ENCODE data around the gene JAG2.

JAG2 gene

DNA sequence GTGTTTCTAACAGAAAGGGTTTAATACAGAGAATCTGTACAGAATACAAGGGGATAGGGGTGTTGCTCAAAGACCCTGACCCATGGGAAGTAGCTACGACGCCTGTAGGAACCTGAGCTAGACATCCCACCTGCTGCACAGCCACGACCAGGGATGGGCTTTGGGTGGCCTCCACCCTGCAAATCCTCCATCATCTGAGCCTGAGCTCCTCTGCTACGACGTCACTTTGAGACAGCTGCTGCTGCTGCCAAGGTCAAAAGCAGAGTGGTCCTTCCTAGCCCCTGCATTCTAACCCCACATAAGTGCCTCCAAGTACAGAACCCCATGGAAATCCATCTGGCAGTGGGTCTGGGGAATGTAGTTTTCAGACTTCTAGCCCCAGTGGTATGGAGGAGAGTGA, 43.8 kb downstream of the JAG2 start:
- no peak for DNase-seq (ENCODE audit: low read depth)
- no peak for TF ChIP-seq CTCF (IDR thresholded peaks at IDR 0.05; ENCODE audit: control insufficient read depth, insufficient read depth, low read depth, low read length, missing control alignments)

DNA sequence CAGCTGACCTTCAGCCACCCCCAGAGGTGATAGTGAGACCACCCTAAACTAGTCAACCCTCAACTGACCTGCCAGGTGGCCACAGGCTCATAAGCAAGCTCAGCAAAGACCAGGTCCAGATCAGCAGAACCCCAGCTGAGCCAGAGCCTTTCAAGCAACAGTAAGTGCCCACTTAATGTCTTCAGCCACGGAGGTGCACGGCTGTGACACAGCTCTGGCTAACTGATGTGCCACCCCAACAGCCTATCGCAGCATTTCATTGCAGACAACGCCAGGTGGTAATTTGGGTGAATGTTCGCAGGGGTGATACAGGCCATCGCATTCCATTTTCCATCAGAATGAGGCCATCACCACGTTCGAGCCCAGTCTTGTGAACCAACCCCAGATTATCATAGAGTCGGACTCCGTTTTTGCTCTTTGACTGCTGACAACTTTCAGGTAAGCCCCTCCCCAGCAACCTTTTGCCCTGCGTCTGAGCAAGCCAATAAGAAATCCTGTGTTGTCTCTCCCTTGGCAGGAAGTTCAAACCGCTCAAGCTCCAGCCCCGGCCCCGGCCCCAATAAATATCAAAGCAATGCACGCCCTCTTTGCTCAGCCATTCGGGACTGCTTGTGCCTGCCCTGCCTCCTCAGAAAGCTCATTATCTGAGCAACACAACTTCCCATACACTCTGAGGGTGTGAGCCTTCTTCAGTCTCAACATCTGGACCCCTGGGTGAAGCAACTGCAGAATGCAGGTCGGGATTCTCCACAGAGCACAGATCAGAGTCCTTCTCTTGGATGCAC, 44.4 kb downstream of the JAG2 start:
- H3K4me3 ChIP-seq (ENCODE audit: control insufficient read depth, low read depth, low read length): no peak overlapping the region
- no peak for DNase-seq (ENCODE audit: low read depth)
- TF ChIP-seq CTCF (IDR thresholded peaks at IDR 0.05; ENCODE audit: control insufficient read depth, insufficient read depth, low read depth, low read length, missing control alignments): no peak

More for the DNA sequence above, 43.8 kb downstream of the JAG2 start:
- no peak overlapping the region for H3K4me3 ChIP-seq (ENCODE audit: control insufficient read depth, low read depth, low read length)

DNA sequence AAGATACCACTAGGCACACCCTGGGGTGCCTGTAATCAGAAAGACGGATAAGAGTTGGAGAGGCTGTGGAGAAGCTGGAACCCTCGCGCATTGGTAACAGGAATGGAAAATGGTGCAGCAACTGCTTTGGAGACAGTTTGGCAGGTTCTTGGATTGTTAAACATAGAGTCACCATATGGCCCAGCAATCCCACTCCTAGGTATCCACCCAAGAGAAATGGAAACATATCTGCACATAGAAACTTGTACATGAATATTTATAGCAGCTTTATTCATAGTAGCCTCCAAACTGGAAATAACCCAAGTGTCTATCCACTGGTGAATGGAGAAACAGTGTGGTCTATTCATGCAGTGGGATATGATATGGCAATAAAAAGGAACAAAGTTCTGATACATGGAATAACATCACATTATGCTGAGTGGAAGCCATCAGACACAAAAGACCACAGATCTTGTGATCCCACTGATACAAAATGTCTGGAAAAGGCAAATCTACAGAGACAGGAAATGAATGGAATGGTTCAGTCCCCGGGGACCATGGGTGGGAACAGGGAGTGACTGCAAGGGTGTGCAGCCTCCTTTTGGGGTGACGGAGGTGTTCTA, 45.4 kb downstream of the JAG2 start:
- no peak for TF ChIP-seq CTCF (IDR thresholded peaks at IDR 0.05; ENCODE audit: control insufficient read depth, insufficient read depth, low read depth, low read length, missing control alignments)
- no peak for DNase-seq (ENCODE audit: low read depth)
- H3K4me3 ChIP-seq (ENCODE audit: control insufficient read depth, low read depth, low read length): no peak overlapping the region

DNA sequence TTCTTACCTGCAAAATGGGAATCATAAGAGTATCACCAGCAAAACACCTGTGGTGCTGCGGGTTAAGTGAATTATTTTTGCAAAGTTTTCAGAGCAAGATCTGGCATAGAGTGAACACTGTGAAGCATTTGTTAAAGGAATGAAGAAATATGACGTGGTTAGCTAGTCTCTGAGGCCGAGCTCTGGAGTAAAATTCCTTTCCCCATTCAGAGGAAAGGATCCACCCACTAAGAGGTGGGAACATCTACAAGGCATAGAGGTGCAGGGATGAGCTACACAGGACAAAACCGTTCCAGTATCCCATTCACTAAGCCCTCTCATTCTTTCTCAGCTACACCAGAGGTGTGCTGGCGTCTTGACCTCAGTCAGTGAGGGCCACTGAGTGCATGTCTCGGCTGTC, 48.5 kb downstream of the JAG2 start:
- no peak for TF ChIP-seq CTCF (IDR thresholded peaks at IDR 0.05; ENCODE audit: control insufficient read depth, insufficient read depth, low read depth, low read length, missing control alignments)
- no peak overlapping the region for H3K4me3 ChIP-seq (ENCODE audit: control insufficient read depth, low read depth, low read length)
- no peak for DNase-seq (ENCODE audit: low read depth)

DNA sequence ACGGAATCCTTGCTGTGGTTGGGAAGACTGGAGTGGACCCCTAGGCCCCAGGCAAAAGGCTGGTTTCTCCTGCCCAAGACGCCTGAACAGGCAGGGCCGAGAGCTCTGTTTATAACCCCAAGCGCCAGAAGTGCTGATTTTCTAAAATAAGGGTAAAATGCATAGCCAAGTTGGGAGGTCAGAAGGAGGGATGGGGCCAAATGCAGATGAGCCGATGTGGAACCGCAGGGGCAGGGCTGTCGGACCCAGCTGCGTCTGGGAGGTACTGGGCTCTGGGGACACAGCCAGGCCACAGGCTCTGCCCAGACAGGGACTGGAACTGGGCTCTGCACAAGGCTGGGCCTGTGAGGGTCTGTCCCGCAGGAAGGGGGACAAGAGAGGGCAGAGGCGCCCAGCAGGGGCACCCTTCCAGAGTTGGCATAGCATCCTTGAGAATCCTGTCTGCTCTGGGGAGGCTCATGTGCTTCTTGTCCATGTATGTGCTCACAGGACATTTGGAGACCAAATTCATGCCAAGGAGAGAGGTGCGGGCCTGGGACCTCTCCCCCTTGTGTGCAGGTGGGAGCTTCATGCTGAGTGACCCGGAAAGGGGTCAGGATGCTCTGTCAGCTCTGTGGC, 49.1 kb downstream of the JAG2 start:
- DNase-seq (ENCODE audit: low read depth): no peak
- TF ChIP-seq CTCF (IDR thresholded peaks at IDR 0.05; ENCODE audit: control insufficient read depth, insufficient read depth, low read depth, low read length, missing control alignments): no peak
- no peak overlapping the region for H3K4me3 ChIP-seq (ENCODE audit: control insufficient read depth, low read depth, low read length)

GRCh38 chr14:105118646-105119407, 49.7 kb downstream of the JAG2 start:
- H3K4me3 ChIP-seq (ENCODE audit: control insufficient read depth, low read depth, low read length): no peak overlapping the region
- DNase-seq (ENCODE audit: low read depth): no peak
- TF ChIP-seq CTCF (IDR thresholded peaks at IDR 0.05; ENCODE audit: control insufficient read depth, insufficient read depth, low read depth, low read length, missing control alignments): no peak

Data from AG09309 (cell line).